HL-60 (cell line): ENCODE data around the gene SPATA13.
"Not testable (repeated sequence)": the region's sequence is repeated elsewhere in the genome, so short reads cannot be mapped to it uniquely, and the experiment has no call there.

Source experiments
- GABPA ChIP-seq: IDR thresholded peaks from 2 replicates; pipeline ENCODE4 v1.6.1; 2012; ENCODE audit warnings: low read depth
- POLR2AphosphoS5 ChIP-seq: IDR thresholded peaks from 2 replicates; pipeline ENCODE4 v1.6.1; 2012; ENCODE audit warnings: low read depth
- TF ChIP-seq, protein P1 (sequence below): IDR thresholded peaks from one replicate; pipeline ENCODE4 v1.5.1; 2011; ENCODE audit warnings: low read length, control low read depth, inconsistent platforms; ENCODE audit not compliant: insufficient read depth
- TF ChIP-seq, protein P2 (sequence below): IDR thresholded peaks from 2 replicates; pipeline ENCODE4 v1.6.1; 2012; ENCODE audit warnings: low read depth; ENCODE audit not compliant: insufficient replicate concordance

DNA sequence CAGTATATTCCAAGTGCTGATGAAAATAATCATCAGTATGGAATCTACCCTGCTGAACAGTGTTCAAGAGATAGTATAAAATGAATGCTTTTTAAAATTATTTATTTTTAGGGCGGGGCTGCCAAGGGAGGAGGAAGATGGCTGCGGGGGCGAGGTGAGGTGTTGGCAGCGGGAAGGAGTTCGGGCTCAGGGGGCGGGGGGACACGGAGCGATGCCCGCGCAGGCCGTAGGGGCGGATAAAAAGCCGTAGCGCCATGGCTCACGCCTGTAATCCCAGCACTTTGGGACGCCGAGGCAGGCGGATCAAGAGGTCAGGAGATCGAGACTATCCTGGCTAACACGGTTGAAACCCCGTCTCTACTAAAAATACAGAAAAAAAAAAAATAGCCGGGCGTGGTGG is 167.1 kb downstream of the SPATA13 start:
- TF ChIP-seq, protein P1, sequence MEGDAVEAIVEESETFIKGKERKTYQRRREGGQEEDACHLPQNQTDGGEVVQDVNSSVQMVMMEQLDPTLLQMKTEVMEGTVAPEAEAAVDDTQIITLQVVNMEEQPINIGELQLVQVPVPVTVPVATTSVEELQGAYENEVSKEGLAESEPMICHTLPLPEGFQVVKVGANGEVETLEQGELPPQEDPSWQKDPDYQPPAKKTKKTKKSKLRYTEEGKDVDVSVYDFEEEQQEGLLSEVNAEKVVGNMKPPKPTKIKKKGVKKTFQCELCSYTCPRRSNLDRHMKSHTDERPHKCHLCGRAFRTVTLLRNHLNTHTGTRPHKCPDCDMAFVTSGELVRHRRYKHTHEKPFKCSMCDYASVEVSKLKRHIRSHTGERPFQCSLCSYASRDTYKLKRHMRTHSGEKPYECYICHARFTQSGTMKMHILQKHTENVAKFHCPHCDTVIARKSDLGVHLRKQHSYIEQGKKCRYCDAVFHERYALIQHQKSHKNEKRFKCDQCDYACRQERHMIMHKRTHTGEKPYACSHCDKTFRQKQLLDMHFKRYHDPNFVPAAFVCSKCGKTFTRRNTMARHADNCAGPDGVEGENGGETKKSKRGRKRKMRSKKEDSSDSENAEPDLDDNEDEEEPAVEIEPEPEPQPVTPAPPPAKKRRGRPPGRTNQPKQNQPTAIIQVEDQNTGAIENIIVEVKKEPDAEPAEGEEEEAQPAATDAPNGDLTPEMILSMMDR = not testable (repeated sequence)
- TF ChIP-seq POLR2AphosphoS5, GABPA: not testable (repeated sequence)
- TF ChIP-seq, protein P2, sequence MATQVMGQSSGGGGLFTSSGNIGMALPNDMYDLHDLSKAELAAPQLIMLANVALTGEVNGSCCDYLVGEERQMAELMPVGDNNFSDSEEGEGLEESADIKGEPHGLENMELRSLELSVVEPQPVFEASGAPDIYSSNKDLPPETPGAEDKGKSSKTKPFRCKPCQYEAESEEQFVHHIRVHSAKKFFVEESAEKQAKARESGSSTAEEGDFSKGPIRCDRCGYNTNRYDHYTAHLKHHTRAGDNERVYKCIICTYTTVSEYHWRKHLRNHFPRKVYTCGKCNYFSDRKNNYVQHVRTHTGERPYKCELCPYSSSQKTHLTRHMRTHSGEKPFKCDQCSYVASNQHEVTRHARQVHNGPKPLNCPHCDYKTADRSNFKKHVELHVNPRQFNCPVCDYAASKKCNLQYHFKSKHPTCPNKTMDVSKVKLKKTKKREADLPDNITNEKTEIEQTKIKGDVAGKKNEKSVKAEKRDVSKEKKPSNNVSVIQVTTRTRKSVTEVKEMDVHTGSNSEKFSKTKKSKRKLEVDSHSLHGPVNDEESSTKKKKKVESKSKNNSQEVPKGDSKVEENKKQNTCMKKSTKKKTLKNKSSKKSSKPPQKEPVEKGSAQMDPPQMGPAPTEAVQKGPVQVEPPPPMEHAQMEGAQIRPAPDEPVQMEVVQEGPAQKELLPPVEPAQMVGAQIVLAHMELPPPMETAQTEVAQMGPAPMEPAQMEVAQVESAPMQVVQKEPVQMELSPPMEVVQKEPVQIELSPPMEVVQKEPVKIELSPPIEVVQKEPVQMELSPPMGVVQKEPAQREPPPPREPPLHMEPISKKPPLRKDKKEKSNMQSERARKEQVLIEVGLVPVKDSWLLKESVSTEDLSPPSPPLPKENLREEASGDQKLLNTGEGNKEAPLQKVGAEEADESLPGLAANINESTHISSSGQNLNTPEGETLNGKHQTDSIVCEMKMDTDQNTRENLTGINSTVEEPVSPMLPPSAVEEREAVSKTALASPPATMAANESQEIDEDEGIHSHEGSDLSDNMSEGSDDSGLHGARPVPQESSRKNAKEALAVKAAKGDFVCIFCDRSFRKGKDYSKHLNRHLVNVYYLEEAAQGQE = not testable (repeated sequence)
